OCI-LY7 (cell line): ENCODE data around the gene VCX2. TPM values are rescaled to one million over a fixed set of nuclear protein-coding genes. Genes with fewer than 3 reads are reported as not detected.

ENCODE experiments used
- BruUV-seq: library from RNA; stranded (reverse); fragments of 400-500 nt; replicated peaks from 2 replicates; lab custom pipeline; 2021; lab: Mats Ljungman, UMichigan
- CTCF ChIA-PET: fragments of 300-600 bp; sonication (Branson Sonifier 250); formaldehyde crosslinking; loops from one replicate; lab custom pipeline; 2022; ENCODE audit warnings: antibody characterized with exemption; ENCODE audit not compliant: unreplicated experiment; lab: Charles Lee
- POLR2A ChIA-PET: fragments of 300-600 bp; sonication (Branson Sonifier 250); formaldehyde crosslinking; loops from one replicate; lab custom pipeline; 2022; ENCODE audit warnings: antibody characterized with exemption; lab: Charles Lee
- DNase-seq: peaks from one replicate; pipeline ENCODE4 v3.0.0-alpha.2; 2015; ENCODE audit warnings: low spot score
- H2AFZ ChIP-seq: fragments of 200-600 bp; sonication (generic), shearing (Covaris generic); 2 replicates; pipeline ENCODE4 v1.6.1; 2014; ENCODE audit warnings: mild to moderate bottlenecking, antibody characterized with exemption, low read length, moderate library complexity
- H3K27ac ChIP-seq: fragments of 200-600 bp; sonication (generic); 2 replicates; pipeline ENCODE4 v1.5.1; 2014; ENCODE audit warnings: mixed run types, low read depth, mild to moderate bottlenecking, moderate library complexity, low read length, inconsistent platforms; ENCODE audit not compliant: poor library complexity, severe bottlenecking
- H3K36me3 ChIP-seq: fragments of 200-600 bp; sonication (generic); 2 replicates; pipeline ENCODE4 v1.6.1; 2014; ENCODE audit warnings: mild to moderate bottlenecking, antibody characterized with exemption, low read length, moderate library complexity, mixed read lengths; ENCODE audit not compliant: insufficient read depth
- H3K4me1 ChIP-seq: fragments of 200-600 bp; sonication (generic); 2 replicates; pipeline ENCODE4 v1.5.1; 2014; ENCODE audit warnings: mild to moderate bottlenecking, low read length; ENCODE audit not compliant: insufficient read depth, poor library complexity, severe bottlenecking
- H3K4me2 ChIP-seq: fragments of 200-600 bp; sonication (generic); 2 replicates; pipeline ENCODE4 v1.6.1; 2014; ENCODE audit warnings: mild to moderate bottlenecking, low read length
- H3K4me3 ChIP-seq: fragments of 200-600 bp; sonication (generic); 2 replicates; pipeline ENCODE4 v1.5.1; 2014; ENCODE audit warnings: mild to moderate bottlenecking, low read depth, low read length; ENCODE audit not compliant: poor library complexity, severe bottlenecking
- H3K79me2 ChIP-seq: fragments of 200-600 bp; sonication (generic); 2 replicates; pipeline ENCODE4 v1.6.1; 2016; ENCODE audit warnings: low read depth, mild to moderate bottlenecking, low read length, moderate library complexity, mixed read lengths; ENCODE audit not compliant: insufficient read depth
- H3K9me2 ChIP-seq: fragments of 200-600 bp; sonication (generic); 2 replicates; pipeline ENCODE4 v1.6.1; 2016; ENCODE audit warnings: mild to moderate bottlenecking, low read length, mixed read lengths; ENCODE audit not compliant: insufficient read depth
- H3K9me3 ChIP-seq: fragments of 200-600 bp; sonication (generic); 2 replicates; pipeline ENCODE4 v1.6.1; 2014; ENCODE audit warnings: mild to moderate bottlenecking, mixed run types, low read length, mixed read lengths
- H4K20me1 ChIP-seq: fragments of 200-600 bp; sonication (generic); 2 replicates; pipeline ENCODE4 v1.6.1; 2014; ENCODE audit warnings: mild to moderate bottlenecking, antibody characterized with exemption, low read length, moderate library complexity, mixed read lengths; ENCODE audit not compliant: insufficient read depth
- EZH2phosphoT487 ChIP-seq: fragments of 200-600 bp; sonication (generic); IDR thresholded peaks from 2 replicates; pipeline ENCODE4 v1.6.1; 2018; ENCODE audit warnings: low read depth, borderline replicate concordance, mild to moderate bottlenecking, mixed run types, antibody characterized with exemption, low read length, moderate library complexity, mixed read lengths
- intact Hi-C: fragments of 100-400 bp; cut with micrococcal nuclease; formaldehyde crosslinking; loops from one replicate; pipeline ENCODE4 v1.10.0; 2022; ENCODE audit not compliant: unreplicated experiment
- total RNA-seq, 2 experiments: library from RNA; depleted of rRNA in 1 of 2; stranded (reverse); fragments of >200 nt in 1 of 2; shearing (Covaris generic) in 1 of 2; gene quantifications; 2 replicates each; pipeline ENCODE4 v1.2.3, GENCODE V29; 2014 to 2022
- TF ChIP-seq, protein P1 (sequence below): fragments of 200-600 bp; sonication (generic); conservative IDR thresholded peaks from 2 replicates; pipeline ENCODE4 v1.5.1; 2014; ENCODE audit warnings: mild to moderate bottlenecking, antibody characterized with exemption, low read length, moderate library complexity, mixed read lengths

Gene VCX2
- total RNA-seq, 2 experiments from 2014 or later: not detected

DNA sequence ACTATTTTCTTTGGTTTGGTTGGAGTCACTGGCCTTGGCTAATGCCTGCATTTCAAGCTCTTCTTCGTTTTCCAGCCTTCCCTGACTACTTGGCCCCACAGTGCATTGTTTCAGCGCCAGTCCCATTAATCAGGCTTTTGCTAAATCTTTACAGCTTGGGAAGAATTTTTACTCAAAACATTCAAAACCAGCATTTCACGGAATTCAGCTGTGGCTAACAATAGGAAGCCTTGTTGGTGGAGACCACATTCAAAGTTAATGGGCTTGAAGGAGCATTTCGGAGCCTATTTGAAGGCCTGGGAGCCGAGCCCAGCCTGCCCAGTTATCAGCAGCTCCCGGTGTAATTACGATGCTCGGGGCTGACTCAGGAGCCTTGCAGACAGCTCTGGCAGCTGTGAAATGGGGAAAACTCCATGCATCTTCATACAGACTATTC, 30.8 kb upstream of the VCX2 start:
- intact Hi-C loops: no loop called here
- TF ChIP-seq, protein P1, sequence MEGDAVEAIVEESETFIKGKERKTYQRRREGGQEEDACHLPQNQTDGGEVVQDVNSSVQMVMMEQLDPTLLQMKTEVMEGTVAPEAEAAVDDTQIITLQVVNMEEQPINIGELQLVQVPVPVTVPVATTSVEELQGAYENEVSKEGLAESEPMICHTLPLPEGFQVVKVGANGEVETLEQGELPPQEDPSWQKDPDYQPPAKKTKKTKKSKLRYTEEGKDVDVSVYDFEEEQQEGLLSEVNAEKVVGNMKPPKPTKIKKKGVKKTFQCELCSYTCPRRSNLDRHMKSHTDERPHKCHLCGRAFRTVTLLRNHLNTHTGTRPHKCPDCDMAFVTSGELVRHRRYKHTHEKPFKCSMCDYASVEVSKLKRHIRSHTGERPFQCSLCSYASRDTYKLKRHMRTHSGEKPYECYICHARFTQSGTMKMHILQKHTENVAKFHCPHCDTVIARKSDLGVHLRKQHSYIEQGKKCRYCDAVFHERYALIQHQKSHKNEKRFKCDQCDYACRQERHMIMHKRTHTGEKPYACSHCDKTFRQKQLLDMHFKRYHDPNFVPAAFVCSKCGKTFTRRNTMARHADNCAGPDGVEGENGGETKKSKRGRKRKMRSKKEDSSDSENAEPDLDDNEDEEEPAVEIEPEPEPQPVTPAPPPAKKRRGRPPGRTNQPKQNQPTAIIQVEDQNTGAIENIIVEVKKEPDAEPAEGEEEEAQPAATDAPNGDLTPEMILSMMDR: no peak
- no peak for TF ChIP-seq EZH2phosphoT487
- no peak overlapping the region for H3K4me2 ChIP-seq
- ChIA-PET POLR2A (interaction anchor here (0.6 kb wide), 1 partner anchor 9 kb away, joined by 3 read pairs; no protein-coding TSS in a partner anchor), CTCF (no interaction called here)
- no peaks in the 10 kb centered on the region for H3K36me3 ChIP-seq
- H3K9me3 ChIP-seq: no peaks in the 10 kb centered on the region
- no peak overlapping the region for H2AFZ ChIP-seq
- no peaks in the 10 kb centered on the region for H3K9me2 ChIP-seq
- no peaks in the 10 kb centered on the region for H3K79me2 ChIP-seq
- no TSS peak for BruUV-seq
- DNase-seq: no peak
- H3K4me3 ChIP-seq: no peak overlapping the region
- no peaks in the 10 kb centered on the region for H3K4me1 ChIP-seq
- no peak overlapping the region for H3K27ac ChIP-seq
- no peaks in the 10 kb centered on the region for H4K20me1 ChIP-seq

DNA sequence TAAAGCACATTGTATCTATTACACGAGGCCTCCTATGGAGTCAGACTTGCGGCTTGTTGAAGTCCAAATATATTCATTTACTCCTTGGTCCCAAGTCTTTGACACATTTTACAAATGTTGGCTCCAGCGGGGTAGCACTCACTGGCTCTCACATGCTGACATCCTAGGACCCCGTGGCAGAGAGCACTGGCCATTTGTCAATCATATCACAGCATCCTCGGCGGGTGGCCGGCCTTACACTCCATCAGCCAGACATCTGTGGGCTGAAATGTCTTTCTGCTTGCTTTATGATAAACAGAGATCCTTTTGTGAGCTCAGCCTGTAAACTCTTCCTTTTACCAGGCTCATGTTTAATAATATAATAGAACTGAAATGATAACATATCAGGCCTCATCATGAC, 25.7 kb upstream of the VCX2 start:
- no peak for DNase-seq
- Histone ChIP-seq H3K79me2 (no peaks in the 10 kb centered on the region), H3K9me2 (no peaks in the 10 kb centered on the region), H4K20me1 (no peaks in the 10 kb centered on the region), H3K9me3 (no peaks in the 10 kb centered on the region), H3K4me2 (no peak overlapping the region), H3K4me3 (no peak overlapping the region), H2AFZ (no peak overlapping the region), H3K36me3 (no peaks in the 10 kb centered on the region), H3K4me1 (no peaks in the 10 kb centered on the region), H3K27ac (no peak overlapping the region)
- POLR2A ChIA-PET: no interaction called here
- CTCF ChIA-PET: no interaction called here
- intact Hi-C loops: no loop called here
- TF ChIP-seq, protein P1: no peak
- no peak for TF ChIP-seq EZH2phosphoT487
- no TSS peak for BruUV-seq

DNA sequence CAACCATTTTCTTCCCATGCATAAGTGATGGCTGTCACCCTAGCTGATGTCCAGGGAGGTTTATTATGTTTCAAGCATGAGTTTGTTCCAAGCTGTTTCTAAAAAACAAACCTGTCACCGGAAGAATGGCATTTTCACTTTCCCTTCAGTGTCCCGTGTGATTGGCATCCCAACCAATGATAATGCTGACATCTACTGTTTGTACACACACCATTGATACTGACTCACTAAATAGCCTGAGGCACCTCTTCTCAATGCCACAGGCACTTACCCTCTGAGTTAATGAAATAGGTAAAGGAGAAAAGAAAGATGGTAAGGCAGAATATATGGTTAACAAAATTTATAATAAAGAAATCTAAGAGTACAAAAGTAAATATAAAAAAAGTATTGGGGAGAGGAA, 23.1 kb upstream of the VCX2 start:
- TF ChIP-seq, protein P1: no peak
- TF ChIP-seq EZH2phosphoT487: no peak
- no peaks in the 10 kb centered on the region for H4K20me1 ChIP-seq
- no peak overlapping the region for H2AFZ ChIP-seq
- H3K9me2 ChIP-seq: no peaks in the 10 kb centered on the region
- POLR2A ChIA-PET: no interaction called here
- no TSS peak for BruUV-seq
- H3K4me3 ChIP-seq: no peak overlapping the region
- H3K4me2 ChIP-seq: no peak overlapping the region
- no peaks in the 10 kb centered on the region for H3K79me2 ChIP-seq
- intact Hi-C loops: no loop called here
- H3K9me3 ChIP-seq: no peaks in the 10 kb centered on the region
- DNase-seq: no peak
- no peaks in the 10 kb centered on the region for H3K36me3 ChIP-seq
- no peak overlapping the region for H3K27ac ChIP-seq
- CTCF ChIA-PET: no interaction called here
- no peaks in the 10 kb centered on the region for H3K4me1 ChIP-seq
